Activated naive CD4-positive, alpha-beta T cell treated with anti-CD3 and anti-CD28 coated beads, Interleukin-2, amount 50 U/mL, for 72 hours (primary cell): ENCODE measurements around the gene ARHGEF7. TPM values are rescaled to one million over a fixed set of nuclear protein-coding genes. Genes with fewer than 3 reads are reported as not detected.
A peak's percentile ranks its signal among the peaks of the same experiment; 100 is the strongest.

Experiments used
- ATAC-seq, 2 donors: fragments of 150-1000 bp; cut with Tn5 transposase; 2 replicates each; pipeline ENCODE4 v1.10.0; 2021; ENCODE audit warnings: mild to moderate bottlenecking in 2 of 2, moderate library complexity in 2 of 2
- DNase-seq, 2 donors: peaks; one replicate each; pipeline ENCODE4 v3.0.0; 2021 to 2022; ENCODE audit warnings: low spot score in 2 of 2
- H3K27ac Mint-ChIP-seq, 2 donors: one replicate each; pipeline ENCODE4 v1.8.0; 2022; ENCODE audit warnings: mild to moderate bottlenecking in 2 of 2, mixed read lengths in 2 of 2
- H3K36me3 Mint-ChIP-seq, 2 donors: one replicate each; pipeline ENCODE4 v1.8.0; 2022; ENCODE audit warnings: mixed read lengths in 2 of 2
- H3K9me3 Mint-ChIP-seq, 2 donors: one replicate each; pipeline ENCODE4 v1.8.0; 2022; ENCODE audit warnings: mixed read lengths in 2 of 2
- total RNA-seq, 2 donors: library from RNA; stranded (reverse); gene quantifications; one replicate each; pipeline ENCODE4 v1.2.3, GENCODE V29; 2022

Gene ARHGEF7
- total RNA-seq, 2 donors from 2014 or later = 69.5 to 82.5 TPM

GRCh38 chr13:111295886-111296285, 180.8 kb downstream of the ARHGEF7 start:
- Mint-ChIP-seq H3K9me3 (no peaks in the 10 kb centered on the region), H3K36me3 (peaks cover 9 to 12% of the 10 kb centered on the region in 2 donors), H3K27ac (peak overlapping the region in 1 of 2 donors; percentile 38)
- ATAC-seq (no peak), DNase-seq (no peak)

GRCh38 chr13:111296417-111296816, 181.3 kb downstream of the ARHGEF7 start:
- H3K27ac Mint-ChIP-seq = no peak overlapping the region
- H3K9me3 Mint-ChIP-seq = no peaks in the 10 kb centered on the region
- H3K36me3 Mint-ChIP-seq = peaks cover 9 to 12% of the 10 kb centered on the region in 2 donors
- no peak for ATAC-seq
- DNase-seq = no peak

GRCh38 chr13:111298214-111298975, 183.3 kb downstream of the ARHGEF7 start:
- Mint-ChIP-seq H3K36me3 (peaks cover 11% of the 10 kb centered on the region in 2 donors), H3K9me3 (no peaks in the 10 kb centered on the region), H3K27ac (peak overlapping the region in 1 of 2 donors; percentile 77)
- ATAC-seq (no peak), DNase-seq (no peak)

- H3K9me3 Mint-ChIP-seq = no peaks in the 10 kb centered on the region
- no peak for DNase-seq
- peak overlapping the region in 1 of 2 donors; percentile 88 for H3K27ac Mint-ChIP-seq
- peaks cover 37 to 39% of the 10 kb centered on the region in 2 donors for H3K36me3 Mint-ChIP-seq
- ATAC-seq = no peak
Observed at GRCh38 chr13:111302045-111302726, 187.1 kb downstream of the ARHGEF7 start.

- no peaks in the 10 kb centered on the region for H3K9me3 Mint-ChIP-seq
- no peak for DNase-seq
- H3K27ac Mint-ChIP-seq = peak overlapping the region in 1 of 2 donors; percentile 44
- H3K36me3 Mint-ChIP-seq = peaks cover 37 to 47% of the 10 kb centered on the region in 2 donors
- ATAC-seq = no peak
Observed at GRCh38 chr13:111303559-111303958, 188.4 kb downstream of the ARHGEF7 start.

GRCh38 chr13:111304041-111304544, 189.0 kb downstream of the ARHGEF7 start:
- Mint-ChIP-seq H3K27ac (peak overlapping the region; percentile 13 to 36), H3K9me3 (peaks cover 2% of the 10 kb centered on the region in 2 donors), H3K36me3 (peaks cover 40 to 53% of the 10 kb centered on the region in 2 donors)
- DNase-seq (no peak), ATAC-seq (peak in 1 of 2 donors; percentile 28)

GRCh38 chr13:111304603-111305289, 189.6 kb downstream of the ARHGEF7 start:
- no peak for DNase-seq
- Mint-ChIP-seq H3K9me3 (peaks cover 7 to 8% of the 10 kb centered on the region in 2 donors), H3K36me3 (peaks cover 44 to 59% of the 10 kb centered on the region in 2 donors), H3K27ac (peak overlapping the region in 1 of 2 donors; percentile 13)
- ATAC-seq = peak in 1 of 2 donors; percentile 22

- no peak for DNase-seq
- Mint-ChIP-seq H3K36me3 (peaks cover 42 to 43% of the 10 kb centered on the region in 2 donors), H3K27ac (peak overlapping the region; percentile 70 to 88), H3K9me3 (peaks cover 23 to 25% of the 10 kb centered on the region in 2 donors)
- ATAC-seq = peak in 1 of 2 donors; percentile 91
Observed at GRCh38 chr13:111312944-111313590, 198.0 kb downstream of the ARHGEF7 start.

GRCh38 chr13:111313911-111314425, 198.9 kb downstream of the ARHGEF7 start:
- Mint-ChIP-seq H3K27ac (peak overlapping the region; percentile 70 to 88), H3K36me3 (peaks cover 34 to 40% of the 10 kb centered on the region in 2 donors), H3K9me3 (peaks cover 22 to 24% of the 10 kb centered on the region in 2 donors)
- DNase-seq (no peak), ATAC-seq (no peak)

GRCh38 chr13:111314852-111315251, 199.7 kb downstream of the ARHGEF7 start:
- ATAC-seq (no peak), DNase-seq (no peak)
- H3K9me3 Mint-ChIP-seq = peaks cover 14 to 16% of the 10 kb centered on the region in 2 donors
- H3K27ac Mint-ChIP-seq = peak overlapping the region in 1 of 2 donors; percentile 74
- H3K36me3 Mint-ChIP-seq = peaks cover 25 to 34% of the 10 kb centered on the region in 2 donors

GRCh38 chr13:111315347-111315995, 200.4 kb downstream of the ARHGEF7 start:
- H3K27ac Mint-ChIP-seq = peak overlapping the region in 1 of 2 donors; percentile 74
- peaks cover 8 to 10% of the 10 kb centered on the region in 2 donors for H3K9me3 Mint-ChIP-seq
- peak in 1 of 2 donors; percentile 12 for ATAC-seq
- DNase-seq = no peak
- H3K36me3 Mint-ChIP-seq = peaks cover 19 to 27% of the 10 kb centered on the region in 2 donors

GRCh38 chr13:111316161-111316730, 201.1 kb downstream of the ARHGEF7 start:
- H3K36me3 Mint-ChIP-seq = peaks cover 11 to 20% of the 10 kb centered on the region in 2 donors
- H3K27ac Mint-ChIP-seq = no peak overlapping the region
- DNase-seq (no peak), ATAC-seq (no peak)
- peaks cover under 1 to 2% of the 10 kb centered on the region in 2 donors for H3K9me3 Mint-ChIP-seq

GRCh38 chr13:111317042-111317550, 202.0 kb downstream of the ARHGEF7 start:
- peaks cover 3 to 11% of the 10 kb centered on the region in 2 donors for H3K36me3 Mint-ChIP-seq
- DNase-seq (no peak), ATAC-seq (no peak)
- H3K9me3 Mint-ChIP-seq = no peaks in the 10 kb centered on the region
- H3K27ac Mint-ChIP-seq = no peak overlapping the region

- DNase-seq (no peak), ATAC-seq (no peak)
- Mint-ChIP-seq H3K36me3 (peaks cover 0 to 9% of the 10 kb centered on the region in 2 donors), H3K27ac (peak overlapping the region in 1 of 2 donors; percentile 77), H3K9me3 (no peaks in the 10 kb centered on the region)
Observed at GRCh38 chr13:111317571-111318345, 202.6 kb downstream of the ARHGEF7 start.
